NCI-H510A (cell line): ENCODE results near the gene RNPEPL1.
A peak's percentile ranks its signal among the peaks of the same experiment; 100 is the strongest.
"Not testable (repeated sequence)": the region's sequence is repeated elsewhere in the genome, so short reads cannot be mapped to it uniquely, and the experiment has no call there.

Experiments used
- DNase-seq: peaks from one replicate; lab custom pipeline; 2025; lab: John Stamatoyannopoulos, UW

The RNPEPL1 gene

DNA sequence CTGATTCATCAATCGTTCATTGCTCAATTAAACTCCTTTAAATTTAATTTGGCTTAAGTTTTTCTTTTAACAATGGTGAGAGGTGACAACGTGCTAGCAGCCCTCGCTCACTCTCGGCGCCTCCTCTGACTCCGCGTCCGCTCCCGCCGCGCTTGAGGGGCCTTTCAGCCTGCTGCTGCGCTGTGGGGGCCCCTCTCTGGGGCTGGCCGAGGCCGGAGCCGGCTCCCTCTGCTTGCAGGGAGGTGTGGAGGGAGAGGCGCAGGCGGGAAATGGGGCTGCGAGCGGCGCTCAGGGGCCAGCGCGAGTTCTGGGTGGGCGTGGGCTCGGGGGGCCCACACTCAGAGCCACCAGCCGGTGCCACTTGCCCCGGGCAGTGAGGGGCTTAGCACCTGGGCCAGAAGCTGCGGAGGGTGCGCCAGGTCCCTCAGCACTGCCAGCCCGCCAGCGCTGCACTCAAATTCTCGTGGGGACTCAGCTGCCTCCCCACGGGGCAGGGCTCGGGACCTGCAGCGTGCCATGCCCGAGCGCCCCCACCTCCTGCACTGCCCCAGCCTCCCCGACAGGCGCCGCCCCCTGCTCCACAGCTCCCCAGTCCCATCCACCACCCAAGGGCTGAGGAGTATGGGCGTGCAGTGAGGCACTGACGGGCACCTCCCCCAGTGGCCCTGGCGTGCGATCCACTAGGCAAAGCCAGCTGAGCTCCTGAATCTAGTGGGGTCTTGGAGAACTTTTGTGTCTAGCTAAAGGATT is 30.1 kb upstream of the RNPEPL1 start:
- DNase-seq, result no peak

- not testable (repeated sequence) for DNase-seq
These were observed 29.2 kb upstream of the RNPEPL1 start for GRCh38 chr2:240539101-240539500.

GRCh38 chr2:240539906-240540305 is 28.4 kb upstream of the RNPEPL1 start:
- DNase-seq, result no peak

DNA sequence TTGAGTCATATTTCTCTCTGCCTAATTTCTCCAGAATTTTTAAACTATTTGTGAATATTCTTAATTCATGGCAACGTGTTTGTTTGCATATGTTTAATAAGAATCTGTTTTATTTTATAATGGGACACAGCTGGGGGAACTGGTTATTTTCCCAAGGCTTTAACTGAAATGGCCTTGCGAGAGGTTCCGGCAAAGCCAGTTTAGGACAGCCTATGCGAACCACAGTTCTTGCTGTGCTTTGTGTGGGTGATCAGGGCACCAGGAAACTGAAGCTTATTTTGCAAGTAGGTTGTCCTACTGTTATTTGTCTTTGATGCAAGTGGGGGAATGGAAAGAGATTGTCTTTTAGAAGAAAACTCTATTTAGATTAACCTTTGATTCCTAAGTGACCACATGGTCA is 17.0 kb upstream of the RNPEPL1 start:
- no peak for DNase-seq

- no peak for DNase-seq
These were observed 16.5 kb upstream of the RNPEPL1 start for GRCh38 chr2:240551811-240552210.

DNA sequence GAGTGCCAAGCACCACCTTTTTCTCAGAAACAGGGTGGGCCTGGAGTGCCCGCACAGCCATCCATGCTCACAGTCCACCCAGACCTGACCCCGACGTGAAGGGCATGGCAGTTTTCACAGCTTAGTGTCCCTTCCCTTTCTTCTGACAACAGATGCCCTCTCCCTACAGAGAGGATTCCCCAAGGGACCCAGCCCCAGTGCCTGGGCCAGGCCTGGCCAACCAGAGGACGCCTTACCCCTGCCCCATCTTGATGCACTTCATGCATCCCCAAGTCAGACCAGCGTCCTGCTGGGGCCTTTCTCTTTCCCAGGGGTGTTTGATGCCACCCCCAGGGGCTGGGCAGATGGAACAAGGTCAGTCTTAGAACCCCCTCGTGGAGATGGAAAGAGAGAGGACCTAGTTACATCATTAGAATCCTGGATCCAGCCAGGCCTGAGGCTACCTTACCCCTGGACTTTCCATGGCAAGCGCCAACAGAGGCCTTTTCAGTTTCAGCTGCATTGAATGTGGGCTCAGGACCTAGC is 14.3 kb upstream of the RNPEPL1 start:
- no peak for DNase-seq

- no peak for DNase-seq
These were observed 13.4 kb upstream of the RNPEPL1 start for GRCh38 chr2:240554767-240555493.

DNA sequence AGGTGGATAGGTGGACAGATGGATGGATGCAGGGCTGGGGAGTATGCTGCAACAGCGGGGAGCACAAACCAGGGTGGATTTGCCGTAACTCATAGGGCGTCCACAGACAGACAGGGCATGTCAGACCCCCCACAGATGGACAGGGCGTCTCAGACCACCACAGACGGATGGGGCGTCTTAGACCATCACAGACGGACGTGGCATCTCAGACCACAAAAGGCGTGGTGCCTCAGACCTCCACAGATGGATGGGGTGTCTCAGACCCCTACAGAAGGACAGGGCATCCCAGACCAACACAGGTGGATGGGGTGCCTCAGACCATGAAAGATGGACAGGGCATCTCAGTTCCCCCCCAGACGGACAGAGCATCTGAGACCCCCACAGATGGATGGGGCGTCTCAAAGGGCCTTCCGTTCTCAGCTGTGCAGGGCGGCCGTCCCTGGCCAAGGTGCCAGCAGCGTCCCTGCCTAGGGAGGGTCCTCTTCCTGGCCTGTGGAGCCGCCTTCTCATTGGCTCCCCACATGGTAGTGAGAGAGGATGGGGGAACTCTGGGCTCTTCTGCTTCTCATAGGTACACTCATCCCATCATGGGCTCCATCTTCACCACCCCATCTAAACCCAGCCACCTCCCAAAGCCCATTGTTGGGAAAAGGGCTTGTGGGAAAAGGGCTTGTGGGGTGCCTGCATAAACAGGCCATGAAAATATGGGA is 12.6 kb upstream of the RNPEPL1 start:
- DNase-seq, result no peak

DNA sequence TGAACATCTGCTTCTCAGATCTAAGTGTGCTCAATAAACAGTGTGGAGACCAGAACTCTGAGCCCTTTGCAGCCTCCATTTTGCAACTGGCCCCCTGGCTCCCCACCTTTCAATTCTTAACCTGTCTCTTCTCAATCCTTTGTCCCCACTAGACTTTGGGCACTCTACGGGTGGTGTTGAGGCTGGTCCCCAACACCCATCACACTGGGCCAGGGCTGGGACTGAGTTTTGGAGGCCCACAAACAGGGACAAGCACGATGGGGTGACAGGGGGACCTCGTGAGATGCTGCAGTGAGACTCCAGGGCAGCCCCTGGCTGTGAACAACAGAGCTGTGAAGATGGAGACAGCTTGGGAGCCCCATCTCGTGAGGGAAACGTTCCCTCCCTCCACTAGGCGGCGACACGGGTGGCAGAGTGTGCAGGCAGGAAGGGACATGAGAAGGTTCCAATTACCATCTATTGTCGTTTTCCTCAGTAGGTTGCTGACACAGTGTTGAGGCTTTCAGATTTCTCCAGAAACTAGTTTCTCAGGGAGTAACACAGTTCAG is 11.7 kb upstream of the RNPEPL1 start:
- no peak for DNase-seq

GRCh38 chr2:240557101-240557751 is 11.1 kb upstream of the RNPEPL1 start:
- DNase-seq, result no peak

DNA sequence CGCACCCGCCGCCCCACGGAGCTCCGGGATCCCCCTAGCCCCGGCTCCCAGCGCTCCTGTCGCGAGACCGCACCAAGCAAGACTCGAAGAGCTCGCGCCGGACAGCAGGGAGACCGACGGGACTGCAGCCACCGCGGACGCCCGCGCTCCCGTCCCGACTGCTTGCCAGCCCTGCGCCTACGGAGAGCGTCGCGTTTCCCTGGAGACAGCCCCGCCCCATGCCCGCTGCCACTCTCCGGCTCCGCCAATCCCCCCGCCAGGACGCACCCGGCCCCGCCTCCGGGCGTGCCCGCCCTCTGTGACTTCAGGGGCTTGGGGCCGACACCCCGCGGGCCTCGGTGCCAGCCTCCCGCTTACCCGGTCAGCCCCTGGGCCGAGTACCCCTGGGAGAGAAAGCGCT is 10.5 kb upstream of the RNPEPL1 start, which contains the start of gene ANKMY1:
ANKMY1 (minus strand) TSS at position 181 of the 400 bp plus-strand sequence. CDS start 653 bp downstream, outside the sequence.
- DNase-seq, result no peak

- DNase-seq, result no peak
These were observed 10.0 kb upstream of the RNPEPL1 start for GRCh38 chr2:240558236-240558761.

- no peak for DNase-seq
These were observed 9.0 kb upstream of the RNPEPL1 start for GRCh38 chr2:240559286-240559685.

GRCh38 chr2:240560084-240560479 is 8.2 kb upstream of the RNPEPL1 start, which contains the start of gene DUSP28:
Gene DUSP28 (plus strand): TSS chr2:240560357. CDS start chr2:240560685, 328 bp downstream.
- DNase-seq, result peak; percentile 73

DNA sequence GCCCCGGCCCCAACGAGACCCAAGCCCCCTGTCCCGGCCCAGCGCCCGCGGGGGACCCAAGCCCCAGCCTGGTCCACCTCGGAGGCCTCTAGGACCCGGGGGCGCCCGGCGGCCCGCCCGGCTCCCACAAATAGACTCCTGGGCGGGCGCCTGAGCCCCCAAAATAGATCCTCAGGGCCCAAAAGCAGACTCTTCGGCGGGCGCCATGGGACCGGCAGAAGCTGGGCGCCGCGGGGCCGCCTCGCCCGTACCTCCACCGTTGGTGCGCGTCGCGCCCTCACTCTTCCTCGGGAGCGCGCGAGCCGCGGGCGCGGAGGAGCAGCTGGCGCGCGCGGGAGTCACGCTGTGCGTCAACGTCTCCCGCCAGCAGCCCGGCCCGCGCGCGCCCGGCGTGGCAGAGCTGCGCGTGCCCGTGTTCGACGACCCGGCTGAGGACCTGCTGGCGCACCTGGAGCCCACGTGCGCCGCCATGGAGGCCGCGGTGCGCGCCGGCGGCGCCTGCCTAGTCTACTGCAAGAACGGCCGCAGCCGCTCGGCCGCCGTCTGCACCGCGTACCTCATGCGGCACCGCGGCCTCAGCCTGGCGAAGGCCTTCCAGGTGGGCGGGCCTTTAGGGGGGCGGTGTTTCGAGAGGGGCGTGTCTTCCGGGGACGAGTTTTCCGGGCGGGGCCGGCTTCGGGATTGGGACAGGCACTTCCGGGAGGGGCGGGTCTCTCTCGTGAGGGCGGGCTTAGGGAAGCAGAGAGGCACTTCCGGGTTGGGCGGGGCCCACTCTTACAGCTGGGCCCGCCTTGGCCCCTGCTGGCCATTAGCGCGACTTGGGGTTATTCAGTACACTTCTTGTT is 7.6 kb upstream of the RNPEPL1 start:
- DNase-seq, result peak; percentile 93

DNA sequence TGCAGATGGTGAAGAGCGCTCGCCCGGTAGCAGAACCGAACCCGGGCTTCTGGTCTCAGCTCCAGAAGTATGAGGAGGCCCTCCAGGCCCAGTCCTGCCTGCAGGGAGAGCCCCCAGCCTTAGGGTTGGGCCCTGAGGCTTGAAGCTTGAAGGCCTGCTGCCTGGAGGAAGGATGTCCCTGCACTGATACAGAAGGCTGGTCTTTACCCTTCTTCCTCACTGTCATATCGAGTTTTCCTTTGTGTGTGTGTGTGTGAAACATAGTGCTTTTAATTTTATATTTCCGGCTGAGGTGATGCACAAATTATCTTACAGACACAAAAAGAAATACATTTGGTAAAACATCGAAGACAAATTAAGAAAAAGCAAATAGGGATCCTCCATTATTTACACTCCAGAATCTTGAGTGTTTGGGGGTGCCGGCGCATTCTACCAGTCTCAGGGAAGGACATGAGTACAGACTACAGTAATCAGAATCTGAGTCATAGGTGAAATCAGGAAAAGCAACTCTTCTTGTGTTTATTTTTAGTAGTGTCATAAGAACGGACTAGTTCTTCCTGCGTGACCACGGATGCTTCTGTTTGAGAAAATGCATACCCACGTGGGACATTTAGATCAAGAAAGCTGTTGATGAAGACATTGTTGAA is 6.8 kb upstream of the RNPEPL1 start:
- no peak for DNase-seq

DNA sequence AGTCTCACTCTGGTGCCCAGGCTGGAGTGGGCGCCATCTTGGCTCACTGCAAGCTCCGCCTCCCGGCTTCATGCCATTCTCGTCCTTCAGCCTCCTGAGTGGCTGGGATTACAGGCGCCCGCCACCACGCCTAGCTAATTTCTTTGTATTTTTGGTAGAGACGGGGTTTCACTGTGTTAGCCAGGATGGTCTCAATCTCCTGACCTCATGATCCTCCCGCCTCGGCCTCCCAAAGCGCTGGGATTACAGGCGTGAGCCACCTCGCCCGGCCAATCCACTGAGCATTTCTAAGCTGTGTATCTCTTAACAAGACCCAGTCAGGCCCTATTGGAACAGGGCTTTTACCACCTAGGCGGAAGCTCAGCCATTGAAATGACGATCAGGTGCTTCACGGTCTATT is 5.1 kb upstream of the RNPEPL1 start:
- DNase-seq, result not testable (repeated sequence)

DNA sequence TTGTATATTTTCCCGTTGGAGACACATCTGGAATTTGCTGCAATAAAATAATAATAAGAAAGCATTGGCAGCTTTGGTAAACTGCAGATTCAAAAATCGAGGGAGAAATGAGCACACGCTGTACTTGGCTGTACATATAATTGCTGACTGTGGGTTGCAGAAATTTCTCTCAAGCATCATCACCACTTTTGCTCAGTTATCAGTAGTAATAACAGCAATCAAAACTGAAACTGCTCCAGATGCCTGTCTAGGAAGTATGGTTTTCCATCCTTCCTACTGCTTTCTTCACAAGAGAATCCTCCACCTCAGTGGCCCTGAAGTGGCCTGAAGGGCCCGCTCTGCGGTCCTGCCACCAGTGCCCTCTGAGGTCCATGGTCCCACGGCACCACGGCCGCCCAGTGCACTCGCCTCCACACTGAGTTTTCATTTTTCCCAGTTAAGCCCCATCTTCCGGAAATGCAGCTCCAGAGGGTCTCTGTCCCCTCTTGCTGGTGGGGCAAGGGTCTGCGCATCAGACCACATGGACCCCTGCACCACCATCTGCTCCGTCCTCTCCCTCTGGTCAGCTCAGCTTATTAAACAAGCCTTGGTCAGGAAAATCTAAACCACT is 4.2 kb upstream of the RNPEPL1 start:
- no peak for DNase-seq

DNA sequence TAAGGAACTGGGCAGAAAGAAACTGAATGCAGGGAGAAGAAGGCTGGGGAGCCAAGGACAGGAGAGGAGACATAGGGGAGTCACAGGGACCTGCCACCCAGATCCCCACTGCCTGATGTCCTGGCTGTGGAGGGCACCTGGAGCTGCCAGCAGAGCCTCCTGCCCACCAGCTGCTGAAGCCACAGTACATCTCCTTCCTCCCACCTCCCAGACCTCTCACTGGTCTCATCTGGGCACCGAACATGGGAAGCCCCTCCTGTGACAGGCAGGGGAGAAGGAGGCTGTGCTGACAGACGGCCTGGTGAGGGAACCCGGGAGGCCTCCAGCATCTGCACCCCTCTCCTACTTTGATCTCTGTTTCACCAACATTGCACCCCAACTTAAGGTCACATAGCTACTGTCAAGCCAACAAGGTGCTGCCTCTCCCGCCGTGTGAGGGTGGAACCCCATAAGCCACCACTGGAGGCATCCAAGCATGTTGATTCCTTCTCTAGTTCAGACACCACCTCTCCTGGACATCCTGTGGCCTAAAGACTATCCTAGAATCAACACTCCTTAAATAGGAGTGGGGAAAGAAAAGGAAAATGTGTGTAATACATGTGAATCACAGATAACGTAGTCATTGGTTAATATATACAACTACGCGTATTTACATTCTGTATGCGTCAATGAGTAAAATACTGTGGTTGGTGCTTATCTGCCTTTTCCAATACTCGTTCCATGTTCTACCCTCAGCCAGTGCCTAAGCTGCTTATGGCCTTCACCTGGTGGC is 3.5 kb upstream of the RNPEPL1 start:
- no peak for DNase-seq
